Measurements from ENCODE around the gene AHI1.

Gene AHI1

DNA sequence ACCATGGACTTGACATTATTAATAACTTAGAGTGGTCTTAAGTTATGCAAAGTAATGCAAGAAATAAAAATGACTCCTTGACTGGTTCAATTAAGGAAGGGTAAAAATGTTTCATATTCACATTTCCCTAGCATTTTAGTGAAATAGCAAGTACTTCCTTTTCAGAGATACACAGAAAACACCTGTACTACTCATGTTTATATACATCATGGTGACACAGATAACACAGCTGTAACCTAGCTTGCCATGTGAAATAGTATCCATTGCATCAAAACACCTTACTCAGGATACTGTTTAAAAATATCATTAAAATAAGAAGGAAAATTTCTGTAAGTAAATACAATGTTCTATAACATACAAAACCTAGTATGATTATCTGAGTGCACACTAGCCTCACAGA, 102.4 kb downstream of the AHI1 start:
- FAIRE-seq (no peak), DNase-seq (ENCODE audit: insufficient read length, low spot score) (no peak)
- TF ChIP-seq, protein P1, sequence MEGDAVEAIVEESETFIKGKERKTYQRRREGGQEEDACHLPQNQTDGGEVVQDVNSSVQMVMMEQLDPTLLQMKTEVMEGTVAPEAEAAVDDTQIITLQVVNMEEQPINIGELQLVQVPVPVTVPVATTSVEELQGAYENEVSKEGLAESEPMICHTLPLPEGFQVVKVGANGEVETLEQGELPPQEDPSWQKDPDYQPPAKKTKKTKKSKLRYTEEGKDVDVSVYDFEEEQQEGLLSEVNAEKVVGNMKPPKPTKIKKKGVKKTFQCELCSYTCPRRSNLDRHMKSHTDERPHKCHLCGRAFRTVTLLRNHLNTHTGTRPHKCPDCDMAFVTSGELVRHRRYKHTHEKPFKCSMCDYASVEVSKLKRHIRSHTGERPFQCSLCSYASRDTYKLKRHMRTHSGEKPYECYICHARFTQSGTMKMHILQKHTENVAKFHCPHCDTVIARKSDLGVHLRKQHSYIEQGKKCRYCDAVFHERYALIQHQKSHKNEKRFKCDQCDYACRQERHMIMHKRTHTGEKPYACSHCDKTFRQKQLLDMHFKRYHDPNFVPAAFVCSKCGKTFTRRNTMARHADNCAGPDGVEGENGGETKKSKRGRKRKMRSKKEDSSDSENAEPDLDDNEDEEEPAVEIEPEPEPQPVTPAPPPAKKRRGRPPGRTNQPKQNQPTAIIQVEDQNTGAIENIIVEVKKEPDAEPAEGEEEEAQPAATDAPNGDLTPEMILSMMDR (IDR thresholded peaks at IDR 0.05; ENCODE audit: insufficient read depth, missing control alignments) = no peak

DNA sequence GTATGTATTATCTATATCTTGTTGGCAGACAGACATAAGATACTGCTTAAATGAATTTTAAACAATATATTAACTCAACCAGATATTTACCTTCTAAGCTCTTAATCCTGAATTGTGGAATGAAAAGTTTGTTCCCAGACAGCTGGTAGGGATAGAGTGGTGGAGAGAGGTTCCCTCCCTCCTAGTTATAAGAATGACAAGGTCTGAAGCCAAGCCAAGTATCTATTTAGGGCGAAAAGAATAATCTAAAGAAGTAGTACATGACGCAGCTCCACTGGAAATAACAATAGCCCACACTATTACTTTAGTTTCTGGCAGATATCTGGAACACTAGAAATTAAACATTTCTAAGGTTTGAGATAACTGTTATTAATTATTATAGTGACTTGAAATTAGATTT, 104.3 kb downstream of the AHI1 start:
- no peak for DNase-seq (ENCODE audit: insufficient read length, low spot score)
- FAIRE-seq = no peak
- TF ChIP-seq, protein P1 (IDR thresholded peaks at IDR 0.05; ENCODE audit: insufficient read depth, missing control alignments) = no peak

DNA sequence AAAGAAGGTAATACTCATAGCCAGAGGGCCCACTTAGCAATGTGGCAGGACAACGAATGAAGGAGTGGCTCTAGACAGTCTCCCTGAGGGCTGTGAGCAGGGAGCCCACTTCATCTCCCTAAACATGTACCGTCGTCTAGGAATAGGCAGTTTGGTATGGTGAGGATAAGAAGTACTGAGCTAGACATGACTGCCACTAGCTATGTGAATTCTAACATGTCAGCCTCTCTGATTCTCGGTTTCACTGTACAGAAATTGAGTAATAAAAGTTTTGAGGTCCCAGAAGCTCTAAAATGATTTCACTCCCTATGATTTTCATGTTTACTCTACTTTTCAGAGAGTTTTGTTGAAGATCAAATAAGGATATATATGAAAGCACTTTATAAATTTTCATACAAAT, 107.1 kb downstream of the AHI1 start:
- FAIRE-seq (no peak), DNase-seq (ENCODE audit: insufficient read length, low spot score) (no peak)
- TF ChIP-seq, protein P1 (IDR thresholded peaks at IDR 0.05; ENCODE audit: insufficient read depth, missing control alignments) = no peak

DNA sequence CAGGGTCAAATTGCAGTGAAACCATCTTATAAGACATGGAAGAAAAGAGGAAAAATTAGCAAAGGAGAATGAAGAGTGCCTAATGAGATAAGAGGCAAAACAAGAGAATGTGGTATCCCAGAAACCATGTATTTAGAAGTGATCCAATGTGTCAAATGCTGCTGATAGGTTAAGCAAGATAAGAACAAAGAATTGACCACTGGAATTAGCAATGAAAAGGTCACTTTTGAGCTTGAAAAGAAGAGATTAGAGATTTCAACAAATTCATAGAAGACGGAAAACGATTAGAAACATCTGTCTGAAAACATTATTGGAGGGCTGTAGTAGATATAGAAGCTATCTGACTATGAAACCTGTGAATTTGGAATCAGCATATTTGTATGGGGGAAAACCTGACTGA, 112.2 kb downstream of the AHI1 start:
- TF ChIP-seq, protein P1 (IDR thresholded peaks at IDR 0.05; ENCODE audit: insufficient read depth, missing control alignments) = no peak
- FAIRE-seq = no peak
- no peak for DNase-seq (ENCODE audit: insufficient read length, low spot score)

DNA sequence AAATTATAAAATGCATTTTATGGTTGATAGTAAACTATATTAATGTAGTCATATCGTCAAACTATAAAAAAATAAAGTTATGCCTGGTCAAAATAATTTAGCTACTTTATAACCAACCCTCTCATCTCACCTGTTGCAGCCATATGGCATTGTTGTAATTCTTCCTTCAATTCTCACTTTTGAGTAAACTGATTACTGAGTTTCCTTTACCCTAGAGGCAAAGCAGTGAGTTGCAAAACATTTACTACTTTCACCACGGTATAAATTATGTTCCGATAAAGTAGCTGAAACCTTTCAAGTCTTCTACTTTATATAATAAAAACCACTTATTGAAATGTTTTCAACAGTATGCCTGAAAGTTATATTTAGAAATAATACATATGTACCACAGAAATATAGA, 113.8 kb downstream of the AHI1 start:
- FAIRE-seq (no peak), DNase-seq (ENCODE audit: insufficient read length, low spot score) (no peak)
- TF ChIP-seq, protein P1 (IDR thresholded peaks at IDR 0.05; ENCODE audit: insufficient read depth, missing control alignments) = no peak

DNA sequence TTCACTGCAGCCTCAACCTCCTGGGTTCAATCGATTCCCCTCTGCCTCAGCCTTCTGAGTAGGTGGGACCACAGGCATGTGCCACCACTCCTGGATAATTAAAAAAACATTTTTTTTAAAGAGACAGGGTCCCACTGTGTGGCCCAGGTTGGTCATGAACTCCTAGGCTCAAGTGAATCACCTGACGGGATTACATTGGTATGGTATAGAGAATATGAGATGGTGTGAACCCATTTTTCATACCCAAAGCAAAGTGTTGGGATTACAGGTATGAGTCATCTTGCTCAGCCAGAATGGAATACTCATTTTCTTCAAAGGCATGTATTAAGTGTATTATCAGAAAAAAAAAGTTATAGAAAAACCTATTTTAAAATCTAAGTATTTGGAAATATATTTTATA, 114.2 kb downstream of the AHI1 start:
- no peak for DNase-seq (ENCODE audit: insufficient read length, low spot score)
- TF ChIP-seq, protein P1 (IDR thresholded peaks at IDR 0.05; ENCODE audit: insufficient read depth, missing control alignments) = no peak
- FAIRE-seq = no peak

DNA sequence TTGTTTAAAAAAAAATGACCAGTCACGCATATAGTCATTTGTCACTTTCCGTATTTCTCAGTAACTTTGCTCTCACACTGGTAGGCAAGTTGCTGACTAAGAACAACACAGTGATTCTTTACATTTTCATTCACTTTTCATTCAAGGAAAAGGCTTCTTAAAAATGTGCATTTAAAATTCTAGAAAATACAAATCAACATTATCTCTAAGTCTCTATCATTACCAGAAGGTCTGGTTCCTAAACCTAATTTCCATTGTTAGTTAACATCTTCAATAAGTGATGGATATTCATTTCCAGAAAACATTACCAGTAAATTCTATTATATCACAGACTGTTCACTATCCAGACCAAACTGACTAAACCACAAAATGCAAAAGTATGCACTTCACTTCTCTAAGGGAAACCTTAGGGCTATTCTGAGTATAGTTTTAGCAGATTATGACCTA, 115.3 kb downstream of the AHI1 start:
- TF ChIP-seq, protein P1 (IDR thresholded peaks at IDR 0.05; ENCODE audit: insufficient read depth, missing control alignments) = no peak
- no peak for DNase-seq (ENCODE audit: insufficient read length, low spot score)
- FAIRE-seq = no peak

Measured in D721Med (cell line).